NCI-H82 (cell line): Measurements from ENCODE around the gene BTG2.
A peak's percentile ranks its signal among the peaks of the same experiment; 100 is the strongest.
"Not testable (repeated sequence)": the region's sequence is repeated elsewhere in the genome, so short reads cannot be mapped to it uniquely, and the experiment has no call there.

ENCODE experiments used
- DNase-seq: peaks from one replicate; lab custom pipeline; 2025; lab: John Stamatoyannopoulos, UW

BTG2 gene, protein sequence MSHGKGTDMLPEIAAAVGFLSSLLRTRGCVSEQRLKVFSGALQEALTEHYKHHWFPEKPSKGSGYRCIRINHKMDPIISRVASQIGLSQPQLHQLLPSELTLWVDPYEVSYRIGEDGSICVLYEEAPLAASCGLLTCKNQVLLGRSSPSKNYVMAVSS

DNA sequence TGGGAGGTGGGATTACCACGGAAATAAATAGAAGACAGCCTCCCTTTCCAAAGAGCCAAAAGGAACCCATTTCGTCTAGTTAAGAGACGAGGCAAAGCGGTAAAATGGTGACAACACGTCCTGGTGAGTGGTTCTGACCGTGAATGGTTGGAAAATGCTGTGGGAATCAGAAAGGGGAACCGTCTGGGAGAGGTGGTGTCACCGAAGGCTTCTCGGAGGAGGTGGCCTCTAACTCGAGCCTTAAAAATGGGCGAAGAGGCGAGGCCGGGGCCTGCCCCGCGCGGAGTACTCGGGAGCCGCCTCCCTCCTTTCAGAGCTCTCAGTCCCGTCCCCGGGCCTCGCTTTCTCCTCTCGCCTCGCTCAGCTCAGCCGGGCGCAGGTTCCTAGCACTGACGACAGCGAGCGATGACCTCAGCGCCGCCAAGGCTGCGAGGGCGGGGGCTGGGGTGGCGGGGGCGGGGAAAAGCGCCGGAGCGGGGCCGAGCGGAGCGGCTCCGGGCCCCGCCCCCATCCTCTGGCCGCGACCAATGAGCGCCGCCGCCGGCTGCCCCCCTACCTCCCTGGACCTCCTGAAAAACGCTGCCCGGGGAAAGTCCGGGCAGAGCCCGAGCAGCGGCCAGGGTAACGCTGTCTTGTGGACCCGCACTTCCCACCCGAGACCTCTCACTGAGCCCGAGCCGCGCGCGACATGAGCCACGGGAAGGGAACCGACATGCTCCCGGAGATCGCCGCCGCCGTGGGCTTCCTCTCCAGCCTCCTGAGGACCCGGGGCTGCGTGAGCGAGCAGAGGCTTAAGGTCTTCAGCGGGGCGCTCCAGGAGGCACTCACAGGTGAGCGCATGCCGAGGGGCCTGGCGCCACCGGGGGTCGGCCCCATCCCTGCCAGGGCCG is at the start of gene BTG2:
BTG2 (plus strand) TSS at position 601 of the 890 bp plus-strand sequence; CDS start at position 689, 88 bp downstream.
- DNase-seq = peak; percentile 96

DNA sequence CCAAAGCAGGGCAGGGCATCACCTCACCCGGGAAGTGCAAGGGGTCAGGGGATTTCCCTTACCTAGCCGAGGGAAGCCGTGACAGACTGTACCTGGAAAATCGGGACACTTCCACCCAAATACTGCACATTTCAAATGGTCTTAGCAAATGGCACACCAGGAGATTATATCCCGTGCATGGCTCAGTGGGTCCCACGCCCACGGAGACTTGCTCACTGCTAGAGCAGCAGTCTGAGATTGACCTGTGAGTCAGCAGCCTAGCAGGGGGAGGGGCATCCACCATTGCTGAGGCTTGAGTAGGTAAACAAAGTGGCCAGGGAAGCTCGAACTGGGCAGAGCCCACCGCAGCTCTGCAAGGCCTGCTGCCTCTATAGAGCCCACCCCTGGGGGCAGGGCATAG is 48.7 kb upstream of the BTG2 start:
- DNase-seq = not testable (repeated sequence)

DNA sequence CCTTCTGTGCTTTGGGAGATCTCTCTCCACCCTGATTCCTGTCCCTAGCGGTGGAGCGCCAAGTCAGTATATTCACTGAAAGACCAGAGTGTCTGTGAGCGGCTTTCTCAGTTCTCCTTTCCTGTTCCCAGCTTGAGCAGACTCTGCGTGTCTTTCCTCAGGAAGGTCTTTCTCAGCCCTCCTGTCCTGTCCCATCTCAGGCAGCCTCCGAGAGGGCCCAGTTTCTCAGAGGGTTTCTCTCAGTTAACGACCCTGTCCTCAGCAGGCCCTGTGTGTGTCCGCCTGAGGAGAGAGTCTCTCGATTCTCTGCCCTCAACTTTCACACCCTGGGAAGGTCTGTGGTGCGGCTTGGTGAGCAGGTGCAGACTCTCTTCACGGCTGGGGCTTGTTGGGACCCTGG is 41.8 kb upstream of the BTG2 start:
- peak; percentile 49 for DNase-seq

DNA sequence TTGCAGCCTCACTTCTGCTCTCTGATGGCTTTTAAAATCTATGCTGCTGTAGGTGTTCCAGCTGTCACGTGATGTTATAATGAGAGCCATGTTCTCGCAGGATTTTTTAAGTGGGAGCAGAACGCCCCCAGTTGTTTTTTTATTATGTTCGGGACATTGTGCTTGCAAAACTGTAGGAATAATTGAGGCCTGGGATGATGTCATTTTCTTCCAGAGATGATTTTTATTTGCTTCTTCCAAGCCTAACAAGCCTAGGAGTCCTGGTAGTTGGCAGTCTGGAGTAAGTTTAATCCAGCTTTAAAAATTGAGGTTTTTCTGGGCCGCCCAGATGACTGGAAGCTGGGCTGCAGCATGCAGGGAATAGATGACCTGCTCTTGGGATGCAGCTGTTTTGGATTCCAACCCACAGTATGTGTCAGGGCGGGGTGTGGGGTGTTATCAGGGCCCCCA is 41.2 kb upstream of the BTG2 start:
- DNase-seq = peak; percentile 48

DNA sequence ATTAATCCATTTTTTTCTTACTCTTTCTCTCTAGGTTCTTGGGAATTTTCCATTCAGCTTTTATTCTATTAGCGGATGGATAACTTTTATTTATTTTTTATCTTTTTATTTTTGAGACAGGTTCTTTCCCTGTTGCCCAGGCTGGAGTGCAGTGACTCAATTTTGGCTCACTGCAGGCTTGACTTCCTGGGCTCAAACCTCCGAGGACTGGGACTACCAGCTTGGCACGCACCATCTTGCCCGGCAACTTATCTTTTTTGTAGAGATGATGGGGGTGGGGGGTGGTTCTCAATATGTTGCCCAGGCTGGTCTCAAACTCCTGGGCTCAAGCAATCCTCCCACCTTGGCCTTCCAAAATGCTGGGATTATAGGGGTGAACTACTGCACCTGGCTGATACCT is 39.8 kb upstream of the BTG2 start:
- DNase-seq = peak; percentile 63

DNA sequence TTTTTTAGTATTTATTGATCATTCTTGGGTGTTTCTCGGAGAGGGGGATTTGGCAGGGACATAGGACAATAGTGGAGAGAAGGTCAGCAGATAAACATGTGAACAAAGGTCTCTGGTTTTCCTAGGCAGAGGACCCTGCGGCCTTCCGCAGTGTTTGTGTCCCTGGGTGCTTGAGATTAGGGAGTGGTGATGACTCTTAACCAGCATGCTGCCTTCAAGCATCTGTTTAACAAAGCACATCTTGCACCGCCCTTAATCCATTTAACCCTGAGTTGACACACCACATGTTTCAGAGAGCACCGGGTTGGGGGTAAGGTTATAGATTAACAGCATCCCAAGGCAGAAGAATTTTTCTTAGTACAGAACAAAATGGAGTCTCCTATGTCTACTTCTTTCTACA is 39.2 kb upstream of the BTG2 start:
- not testable (repeated sequence) for DNase-seq

DNA sequence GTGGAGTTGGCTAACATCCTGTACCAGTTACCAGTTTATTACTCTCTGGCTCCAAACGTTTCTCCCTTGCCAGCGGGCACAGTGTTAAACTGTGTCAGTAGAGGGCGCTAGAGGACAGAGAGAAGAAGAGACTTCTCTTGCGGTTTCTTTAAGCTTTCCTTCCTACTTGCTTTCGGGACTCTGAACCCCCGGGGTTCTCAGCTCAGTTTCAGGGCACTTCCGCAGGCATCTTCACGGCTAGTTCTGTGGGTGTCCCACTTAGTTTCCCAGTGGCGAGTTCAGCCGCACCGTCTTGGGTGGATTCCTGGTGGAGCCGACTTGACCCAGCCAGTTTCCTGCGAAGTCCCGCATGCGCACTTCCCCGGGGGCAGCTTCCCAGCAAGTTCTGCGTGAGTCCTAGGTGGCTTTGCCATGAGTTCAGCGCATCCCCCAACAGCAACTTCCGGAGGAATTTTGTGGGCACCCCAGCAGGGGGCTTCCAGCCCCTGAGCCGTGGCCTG is 37.9 kb upstream of the BTG2 start:
- peak; percentile 97 for DNase-seq

DNA sequence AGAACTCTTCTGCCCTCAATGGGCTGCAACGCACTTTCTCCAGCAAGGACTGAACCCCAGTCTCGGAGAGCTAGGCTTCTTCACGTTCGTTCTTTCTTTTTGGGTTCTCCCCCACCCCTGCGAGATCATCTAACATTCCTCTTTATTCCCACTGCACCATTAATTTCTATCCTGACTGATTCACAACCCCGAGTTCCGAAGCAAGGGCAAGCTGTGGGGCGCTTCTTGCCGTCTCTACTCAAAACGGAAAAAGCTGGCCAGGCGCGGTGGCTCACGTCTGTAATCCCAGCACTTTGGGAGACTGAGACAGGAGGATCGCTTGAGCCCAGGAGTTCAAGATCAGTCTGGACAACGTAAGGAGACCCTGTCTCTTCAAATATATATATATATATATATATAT is 37.4 kb upstream of the BTG2 start:
- no peak for DNase-seq

DNA sequence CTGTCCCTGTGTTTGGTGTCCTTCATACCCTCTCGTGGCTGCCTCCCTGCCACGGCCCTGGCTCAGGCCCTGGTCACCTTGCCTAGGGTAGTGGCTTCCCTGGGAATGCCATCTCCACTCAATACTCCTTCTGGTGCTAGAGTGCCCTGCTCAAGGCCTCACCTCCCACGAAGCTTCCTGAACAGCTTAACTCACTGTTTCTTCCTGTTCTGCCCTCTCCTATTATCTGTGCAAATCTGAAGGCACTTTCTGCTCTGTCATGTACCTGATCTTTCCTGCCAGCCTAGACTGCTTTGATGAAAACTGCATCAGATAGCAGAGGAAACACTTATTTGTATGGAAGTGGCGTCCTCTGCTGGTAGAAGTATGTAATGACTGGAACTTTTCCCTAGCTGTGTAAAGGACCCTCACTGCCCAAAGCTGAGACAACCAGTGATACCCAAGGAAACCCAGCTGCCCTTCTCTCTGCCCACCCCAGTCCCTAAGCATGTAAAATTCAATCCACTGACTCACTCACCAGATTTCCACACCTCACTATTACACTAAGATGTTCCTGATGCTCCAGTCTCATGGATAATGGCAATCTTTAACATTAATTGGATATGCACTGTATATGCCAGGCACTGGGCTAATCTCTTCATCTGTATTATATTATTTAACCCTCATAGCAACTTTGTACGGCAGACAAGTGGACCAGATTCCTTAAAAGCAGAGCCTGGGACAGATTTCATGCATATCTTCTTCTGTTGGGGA is 36.2 kb upstream of the BTG2 start:
- DNase-seq = peak; percentile 96

DNA sequence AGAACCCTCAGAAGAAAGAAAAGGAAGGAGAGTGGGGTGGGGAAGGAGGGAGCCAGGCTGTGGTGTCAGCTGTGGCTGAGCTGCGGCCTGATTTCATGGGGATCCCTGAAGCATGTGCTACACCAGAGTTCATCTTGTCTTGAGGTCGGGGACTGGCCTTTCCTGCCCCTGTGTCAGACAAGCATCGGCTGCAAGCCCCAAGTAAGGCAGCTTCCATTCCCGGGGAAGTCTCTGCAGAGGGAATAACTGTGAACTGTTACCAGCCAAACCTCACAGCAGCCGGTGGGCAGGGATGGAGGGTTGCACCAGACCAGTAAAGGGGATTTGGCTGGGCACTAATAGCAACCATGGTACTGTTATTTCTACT is 35.7 kb upstream of the BTG2 start:
- no peak for DNase-seq

DNA sequence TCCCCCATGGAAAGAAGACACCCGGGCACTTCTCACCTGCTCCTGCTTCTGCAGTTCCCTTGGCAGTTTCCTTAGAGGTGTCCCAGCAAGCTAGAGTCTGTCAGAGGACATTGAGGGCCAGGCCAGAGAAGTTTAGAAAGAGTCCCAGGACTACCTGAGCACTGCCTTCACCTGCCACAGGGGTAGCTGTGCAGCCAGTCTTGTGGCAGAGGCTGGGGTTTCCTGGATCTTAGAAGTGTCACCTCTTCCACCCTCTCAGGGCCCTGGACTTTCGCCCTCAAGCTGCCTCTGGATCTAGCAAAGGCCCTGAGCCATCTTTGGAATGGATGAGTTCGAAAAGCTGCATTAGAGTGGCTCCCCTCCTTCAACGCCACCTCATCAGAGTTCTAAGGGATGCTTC is 34.9 kb upstream of the BTG2 start:
- DNase-seq = no peak

DNA sequence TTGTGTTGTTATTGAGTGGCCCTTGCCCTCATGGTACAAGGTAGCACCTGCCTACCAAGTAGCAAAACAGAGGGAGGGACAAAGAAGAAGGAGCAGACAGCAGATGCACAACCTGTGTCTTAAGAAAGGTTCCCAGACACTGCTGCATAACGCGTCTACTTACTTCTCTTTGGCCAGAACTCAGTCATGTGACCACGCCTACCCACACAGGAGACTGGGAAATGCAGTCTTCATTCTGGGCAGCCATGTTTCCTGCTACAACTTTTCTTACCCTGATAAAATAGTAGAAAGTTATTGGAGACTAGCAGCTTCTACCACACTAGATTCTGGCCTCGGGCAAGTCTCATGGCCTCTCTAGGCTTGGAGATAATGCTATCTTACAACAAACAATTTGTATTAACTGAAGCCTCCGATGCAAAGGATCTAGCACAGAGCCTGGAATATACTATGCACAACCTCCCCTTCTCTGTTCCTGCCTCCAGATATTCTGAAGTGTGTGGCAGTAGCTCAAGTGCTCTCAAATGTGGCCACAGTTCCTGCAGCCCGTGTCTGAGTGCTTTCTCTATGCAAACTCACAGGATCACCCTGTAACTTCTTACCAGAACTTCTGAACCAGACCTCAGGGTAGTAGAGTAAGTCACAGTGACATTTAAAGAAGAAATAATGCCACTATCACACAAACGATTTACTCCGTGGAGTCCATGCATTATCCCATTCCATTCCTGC is 34.1 kb upstream of the BTG2 start:
- DNase-seq = peak; percentile 91

DNA sequence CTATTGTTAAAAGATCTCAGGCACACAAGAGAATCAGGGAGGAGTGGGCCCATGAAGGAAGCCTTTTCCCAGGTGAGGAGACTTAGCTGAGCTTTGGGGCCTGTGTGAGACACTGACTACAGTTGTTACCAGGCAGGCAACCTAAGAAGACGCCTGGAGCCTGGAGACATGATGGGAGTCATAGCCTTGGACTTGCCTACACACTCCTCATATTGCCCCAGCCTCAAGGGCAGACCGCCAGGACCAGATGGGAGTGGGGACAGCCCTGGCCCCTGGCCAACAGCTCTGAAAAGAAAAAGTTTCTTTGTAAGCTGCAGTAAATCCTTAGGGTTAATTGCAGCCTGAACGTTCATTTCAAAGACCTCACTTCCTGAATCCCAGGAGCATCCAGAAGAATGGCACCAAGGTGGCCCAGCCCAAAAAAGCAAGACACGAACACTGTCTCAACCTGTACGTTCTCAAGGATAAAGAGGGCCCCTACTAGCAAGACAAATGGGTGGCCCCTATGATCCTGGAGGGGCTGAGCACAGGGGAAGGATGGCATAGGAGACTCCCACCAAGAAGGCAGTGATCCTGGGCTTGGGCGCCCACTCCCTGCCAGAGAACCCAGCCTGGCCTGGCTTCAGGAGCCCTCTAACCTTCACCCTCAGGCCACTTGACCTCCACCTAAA is 33.2 kb upstream of the BTG2 start:
- DNase-seq = peak; percentile 95

DNA sequence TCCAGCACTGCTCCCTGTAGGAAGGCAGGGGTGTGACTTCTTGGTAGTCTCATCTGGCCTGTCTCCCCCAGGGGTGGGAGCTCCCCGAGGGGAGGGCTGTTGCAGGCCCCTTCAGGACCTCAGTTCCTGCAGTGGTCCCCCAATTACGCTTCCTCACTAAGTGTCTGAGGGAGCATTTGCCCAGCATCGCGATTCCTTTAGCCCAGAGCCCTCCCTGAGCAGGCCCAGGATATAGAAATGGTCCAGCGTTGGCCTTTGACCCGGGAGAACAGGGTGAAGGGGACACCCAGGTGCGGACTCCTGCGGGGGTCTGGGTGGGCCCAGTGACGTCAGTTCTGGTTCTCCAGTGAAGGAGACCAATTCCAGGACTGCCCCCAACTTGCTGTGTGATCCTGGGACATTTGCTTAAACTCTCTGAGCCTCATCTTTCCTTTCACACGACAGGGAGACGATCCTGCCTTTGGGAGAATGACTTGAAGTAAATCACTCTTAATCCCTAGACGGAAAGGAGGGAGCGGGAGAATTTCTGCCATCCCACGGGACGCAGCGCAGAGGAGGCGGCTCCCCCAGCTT is 32.6 kb upstream of the BTG2 start:
- DNase-seq = no peak

DNA sequence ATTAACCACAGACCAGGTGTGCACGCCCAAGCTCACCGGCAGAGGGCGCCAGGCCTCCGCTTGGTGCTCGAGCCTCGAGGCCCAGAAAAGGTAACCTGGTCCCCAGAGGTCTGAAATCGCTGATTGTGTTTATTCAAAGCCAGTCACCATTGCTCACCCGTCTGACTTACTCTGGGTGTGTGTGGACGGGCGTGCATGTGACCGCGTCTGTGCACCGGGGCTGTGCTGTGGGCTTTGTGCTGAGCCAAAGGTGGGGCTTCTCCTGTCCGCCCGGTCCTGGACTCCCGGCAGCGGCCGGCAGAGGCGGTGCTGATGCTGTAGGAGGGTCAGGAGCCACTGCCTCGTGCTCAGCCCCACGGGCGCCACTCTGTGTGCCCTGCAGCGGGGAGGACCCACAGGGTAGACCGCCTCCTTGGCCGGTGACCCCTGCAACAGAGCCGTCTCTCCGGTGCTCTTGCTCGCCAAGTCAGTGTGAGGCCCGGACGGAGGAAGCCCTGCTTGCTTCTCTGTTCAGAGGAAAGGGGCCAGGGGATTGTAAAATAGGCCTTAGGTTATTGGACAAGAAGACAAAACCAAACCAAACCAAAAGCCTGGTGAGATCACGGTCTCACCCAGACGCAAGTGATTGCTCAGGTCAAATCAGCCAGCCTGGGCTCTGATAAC is 32.0 kb upstream of the BTG2 start:
- DNase-seq = peak; percentile 99

DNA sequence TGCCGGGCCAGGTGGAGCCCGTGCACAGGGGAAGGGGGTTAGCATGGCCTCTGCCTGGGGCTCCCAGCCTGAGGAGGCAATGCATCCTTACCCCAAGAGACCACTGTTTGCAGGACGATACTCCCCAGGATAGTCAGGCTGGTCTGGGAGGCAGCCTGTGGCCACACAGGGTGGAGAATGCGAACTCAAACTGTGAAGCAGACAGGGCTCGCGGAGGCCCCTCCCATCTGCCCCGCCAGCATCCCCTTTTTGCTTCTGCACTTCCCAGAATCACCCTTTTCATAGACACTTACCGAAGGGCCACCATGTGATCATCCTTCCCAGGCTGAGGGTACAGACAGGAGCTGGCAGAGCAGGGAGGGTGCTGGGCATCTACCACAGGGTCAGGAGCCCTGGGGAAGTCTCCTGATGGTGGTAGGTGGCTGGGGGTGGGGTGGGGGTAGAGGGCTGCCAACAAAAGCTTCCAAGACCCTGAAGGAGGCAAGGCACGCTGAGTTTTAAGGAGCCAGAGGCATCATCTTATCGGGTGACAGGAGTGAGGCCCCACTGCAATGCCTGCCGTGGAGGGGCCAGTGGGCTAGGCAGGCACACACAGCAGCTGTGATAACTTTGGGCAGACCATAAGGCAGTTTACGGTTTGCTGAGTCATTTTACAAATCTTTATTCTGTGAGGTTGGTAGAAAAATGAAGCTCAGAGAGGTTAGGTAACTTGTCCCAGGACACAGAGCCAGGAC is 31.3 kb upstream of the BTG2 start:
- peak; percentile 46 for DNase-seq

DNA sequence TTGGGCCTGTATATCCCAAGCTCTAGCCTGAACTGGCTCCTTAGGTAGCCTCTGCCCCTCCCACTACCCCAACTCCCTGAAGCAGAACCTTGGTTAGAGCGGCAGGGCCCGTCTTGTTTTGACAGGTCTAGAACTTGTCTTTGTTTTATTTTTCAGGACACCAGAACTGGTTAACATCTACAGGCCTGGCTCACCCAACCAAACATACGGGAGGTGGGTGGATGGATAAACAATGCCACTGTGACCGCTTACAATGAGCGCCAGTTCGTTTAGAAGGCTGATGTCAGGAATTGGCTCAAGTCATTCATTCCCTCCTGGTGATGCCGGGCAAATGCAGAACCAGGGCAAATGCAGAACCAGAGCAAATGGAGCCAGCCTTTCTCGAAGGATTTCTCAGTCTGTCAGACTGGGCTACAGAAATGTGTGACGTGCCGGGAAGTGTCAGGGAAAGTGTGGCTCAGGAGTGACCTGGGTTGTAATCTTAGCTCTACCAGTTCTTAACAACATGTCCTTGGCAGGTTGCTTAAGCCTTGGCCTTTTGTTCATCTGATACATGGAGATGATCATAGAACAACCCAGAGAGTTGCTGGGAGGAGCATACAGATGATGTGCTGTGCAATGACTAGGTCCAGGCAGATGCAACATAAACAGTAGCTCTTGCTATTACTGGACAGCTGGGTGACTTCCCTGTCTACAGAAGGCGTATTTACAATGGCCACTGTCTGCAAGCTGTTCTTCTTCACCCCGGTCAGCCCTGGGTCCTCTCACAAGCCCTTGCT is 30.5 kb upstream of the BTG2 start:
- no peak for DNase-seq

DNA sequence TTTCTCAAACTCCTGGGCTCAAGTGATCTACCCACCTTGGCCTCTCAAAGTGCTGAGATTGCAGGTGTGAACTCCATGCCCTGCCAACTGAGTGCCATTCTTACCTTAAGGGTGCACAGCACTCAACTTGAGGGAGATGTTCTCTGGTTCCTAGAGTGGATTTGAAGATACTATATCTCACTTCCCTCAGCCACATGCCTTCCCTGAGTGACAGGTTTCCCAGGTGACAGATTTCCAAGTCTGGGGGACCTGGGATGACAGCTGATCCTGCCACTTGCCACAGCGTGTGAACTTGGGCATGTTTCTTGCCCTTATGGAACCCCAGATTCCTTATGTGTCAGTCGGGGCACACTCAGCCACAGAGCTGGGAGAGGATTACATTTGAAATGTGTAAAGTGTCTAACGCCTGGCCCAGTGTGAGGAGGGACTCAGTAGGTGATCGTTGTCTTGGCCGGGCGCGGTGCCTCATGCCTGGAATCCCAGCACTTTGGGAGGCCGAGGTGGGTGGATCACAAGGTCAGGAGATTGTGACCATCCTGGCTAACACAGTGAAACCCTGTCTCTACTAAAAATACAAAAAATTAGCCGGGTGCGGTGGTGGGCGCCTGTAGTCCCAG is 29.6 kb upstream of the BTG2 start:
- no peak for DNase-seq

DNA sequence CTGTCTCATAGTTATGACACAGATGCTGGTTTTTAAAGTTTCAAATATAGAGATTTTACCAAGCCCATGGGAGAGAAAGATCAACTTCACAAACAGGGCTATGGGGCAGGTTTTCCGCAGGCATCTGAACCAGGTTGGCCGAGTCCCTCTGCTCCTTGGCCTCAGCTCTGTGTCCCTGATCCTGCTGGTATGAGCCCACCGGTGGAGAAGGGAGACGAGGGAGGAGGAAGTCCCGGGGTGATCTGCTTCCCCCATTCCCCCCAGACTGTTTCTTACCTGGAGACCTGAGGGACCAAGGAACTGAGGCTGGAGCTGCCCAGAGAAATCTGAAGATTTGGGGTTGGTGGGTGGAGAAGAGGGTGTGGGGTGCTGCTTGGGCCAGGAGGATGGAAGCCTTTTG is 28.9 kb upstream of the BTG2 start:
- no peak for DNase-seq
